ENCODE results near the gene FTO.

The FTO gene

GRCh38 chr16:54185045-54185444 lies 481.1 kb downstream of the FTO start:
- DNase-seq (ENCODE audit: low read depth), result no peak

GRCh38 chr16:54191163-54191562 lies 487.2 kb downstream of the FTO start:
- no peak for DNase-seq (ENCODE audit: low read depth)

GRCh38 chr16:54191592-54191991 lies 487.6 kb downstream of the FTO start:
- DNase-seq (ENCODE audit: low read depth), result no peak

- no peak for DNase-seq (ENCODE audit: low read depth)
Measured at GRCh38 chr16:54193013-54193664, 489.2 kb downstream of the FTO start.

GRCh38 chr16:54193665-54194333 lies 489.8 kb downstream of the FTO start:
- DNase-seq (ENCODE audit: low read depth), result no peak

- DNase-seq (ENCODE audit: low read depth), result no peak
Measured at GRCh38 chr16:54194334-54194743, 490.4 kb downstream of the FTO start.

GRCh38 chr16:54197758-54198157 lies 493.8 kb downstream of the FTO start:
- DNase-seq (ENCODE audit: low read depth), result no peak

- no peak for DNase-seq (ENCODE audit: low read depth)
Measured at GRCh38 chr16:54199487-54200160, 495.7 kb downstream of the FTO start.

GRCh38 chr16:54200161-54200534 lies 496.2 kb downstream of the FTO start:
- no peak for DNase-seq (ENCODE audit: low read depth)

- no peak for DNase-seq (ENCODE audit: low read depth)
Measured at GRCh38 chr16:54200720-54201119, 496.8 kb downstream of the FTO start.

GRCh38 chr16:54201200-54201599 lies 497.2 kb downstream of the FTO start:
- DNase-seq (ENCODE audit: low read depth), result no peak

Data from activated T-helper 1 cell treated with Interleukin-2 at 50 U/mL for 16 hours (primary cell).